GM19395 (cell line): ENCODE measurements around the gene TMEM91.
"Not testable (repeated sequence)": the region's sequence is repeated elsewhere in the genome, so short reads cannot be mapped to it uniquely, and the experiment has no call there.

Experiments
- ATAC-seq: cut with Tn5 transposase; IDR thresholded peaks from one replicate; pipeline ENCODE4 v1.9.1; 2021; ENCODE audit warnings: mild to moderate bottlenecking, moderate library complexity; ENCODE audit not compliant: unreplicated experiment

Gene TMEM91

DNA sequence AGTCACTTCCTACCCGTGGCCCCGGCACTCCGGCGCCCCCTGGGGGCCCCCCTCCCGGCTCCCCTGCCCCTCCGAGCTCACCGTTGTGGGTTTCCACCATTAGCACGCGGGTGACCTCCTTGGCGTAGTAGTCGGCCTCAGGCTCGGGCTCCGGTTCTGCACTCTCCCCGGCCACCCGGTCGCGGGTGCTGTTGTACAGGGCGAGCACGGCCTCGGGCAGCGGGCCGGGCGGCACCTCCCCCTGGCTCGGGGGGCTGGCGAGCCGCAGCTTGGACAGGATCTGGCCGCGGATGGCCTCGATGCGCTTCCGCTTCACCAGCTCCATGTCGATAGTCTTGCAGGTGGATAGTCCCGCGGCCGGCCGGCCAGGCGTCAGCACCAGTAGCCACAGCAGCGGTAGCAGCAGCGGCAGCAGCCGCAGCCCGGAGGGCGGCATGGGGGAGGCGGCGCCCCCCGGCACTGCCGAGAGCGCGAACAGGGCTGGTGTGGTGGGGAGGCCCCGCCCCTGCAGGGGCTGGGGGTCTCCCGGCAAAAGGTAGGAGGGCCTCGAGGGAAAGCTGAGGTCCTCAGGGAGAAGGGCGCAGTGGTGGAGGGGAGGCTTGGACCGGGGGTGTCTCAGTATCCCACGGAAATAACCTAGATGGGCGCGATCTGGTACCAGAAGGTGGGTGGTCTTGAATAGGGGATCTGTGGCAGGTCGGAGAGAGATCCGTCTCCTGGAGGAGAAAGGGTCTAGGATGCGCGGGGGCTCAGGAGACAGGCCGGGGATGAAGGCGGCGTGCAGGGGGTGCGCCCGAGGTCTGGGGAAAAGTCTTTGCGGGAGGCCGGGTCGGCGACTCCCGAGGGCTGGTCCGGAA is 23.5 kb upstream of the TMEM91 start:
- ATAC-seq: no peak

DNA sequence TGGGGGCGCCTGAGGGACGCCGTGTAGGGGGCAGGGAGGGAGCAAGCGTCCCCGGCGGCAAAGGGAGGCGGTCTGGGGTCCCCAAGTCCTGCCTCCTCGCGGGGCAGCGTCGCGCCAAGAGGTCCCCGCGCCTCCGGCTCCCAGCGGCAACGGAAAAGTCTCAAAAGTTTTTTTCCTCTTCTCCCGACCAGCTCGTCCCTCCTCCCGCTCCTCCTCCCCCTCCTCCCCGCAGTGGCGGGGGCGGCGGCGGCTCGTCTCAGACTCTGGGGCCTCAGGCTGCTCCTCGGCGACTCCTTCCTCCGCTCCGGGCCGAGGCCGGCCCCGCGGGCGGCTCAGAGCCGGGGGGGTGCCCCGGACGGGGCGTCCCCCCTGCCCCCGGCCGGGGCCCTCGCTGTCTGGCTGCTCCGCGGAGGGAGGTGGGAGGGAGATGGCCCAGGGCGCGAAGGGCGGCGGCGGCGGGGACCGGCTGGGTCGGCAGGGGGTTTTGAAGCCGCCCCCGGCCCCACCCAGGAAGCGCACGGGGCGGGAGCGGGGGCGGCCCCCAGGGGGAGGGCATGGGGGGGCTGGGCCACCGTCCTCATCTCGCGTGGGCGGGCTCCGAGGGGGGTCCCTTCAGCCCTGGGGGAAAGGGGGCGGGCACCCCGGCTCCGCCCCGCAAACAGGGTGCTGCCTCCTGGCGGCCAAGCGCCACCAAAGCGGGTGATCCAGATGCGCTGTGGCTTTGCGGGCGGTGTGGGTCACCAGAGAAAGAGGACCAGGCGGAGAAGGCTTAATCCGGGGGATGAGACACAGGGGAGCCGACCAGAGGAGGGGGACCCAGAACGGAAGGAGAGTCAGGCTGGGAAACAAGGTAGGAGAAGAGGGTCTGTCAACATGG is 22.6 kb upstream of the TMEM91 start, which contains the start of gene TGFB1:
TSS of gene TGFB1 (minus strand) at position 457 of the 877 bp plus-strand sequence. CDS start 878 bp downstream, outside the sequence.
- no peak for ATAC-seq

DNA sequence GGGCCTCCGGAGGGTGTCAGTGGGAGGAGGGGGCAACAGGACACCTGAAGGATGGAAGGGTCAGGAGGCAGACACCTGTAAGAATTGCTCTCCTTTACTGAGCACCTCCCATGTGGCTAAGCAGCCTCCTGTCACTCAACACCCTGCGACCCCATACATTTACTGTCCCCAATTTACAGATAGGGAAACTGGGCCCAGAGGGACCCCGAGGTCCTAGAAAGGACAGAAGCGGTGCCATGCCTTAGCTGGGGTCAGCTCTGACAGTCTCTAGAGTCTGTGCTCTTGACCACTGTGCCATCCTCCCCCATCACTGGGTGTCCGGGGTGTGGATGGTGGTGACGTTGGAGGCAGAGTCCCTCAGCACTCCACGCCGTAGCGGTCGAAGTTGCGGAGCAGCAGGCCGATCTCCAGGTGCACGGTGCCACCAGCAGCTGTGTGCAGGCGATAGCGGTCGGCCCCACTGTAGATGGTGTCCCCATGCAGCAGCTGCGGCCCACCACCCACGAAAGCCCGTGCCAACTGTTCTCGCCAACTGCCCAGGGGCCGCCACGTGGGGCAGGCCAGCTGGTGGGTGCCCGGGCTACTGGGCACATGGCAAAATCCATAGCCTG is 21.9 kb upstream of the TMEM91 start:
- ATAC-seq: no peak

DNA sequence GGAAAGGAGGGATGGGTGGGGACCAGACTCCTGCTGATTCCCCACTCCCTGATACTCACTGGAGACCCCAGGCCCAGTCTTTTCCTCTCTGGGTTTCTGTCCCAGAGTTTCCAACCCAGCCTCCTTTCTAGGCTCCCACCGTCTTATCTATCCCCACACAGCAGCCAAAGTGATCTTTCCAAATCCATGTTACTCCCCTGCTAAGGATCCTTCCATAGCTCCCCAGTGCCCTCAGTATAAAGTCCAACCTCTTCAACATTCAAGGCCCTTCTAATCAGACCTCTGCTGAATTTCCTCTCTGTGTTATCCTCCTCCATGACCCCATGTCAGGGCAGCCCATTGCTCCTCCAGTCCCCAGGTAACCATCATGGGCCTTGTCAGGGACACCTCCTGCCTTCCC is 21.3 kb upstream of the TMEM91 start:
- no peak for ATAC-seq

DNA sequence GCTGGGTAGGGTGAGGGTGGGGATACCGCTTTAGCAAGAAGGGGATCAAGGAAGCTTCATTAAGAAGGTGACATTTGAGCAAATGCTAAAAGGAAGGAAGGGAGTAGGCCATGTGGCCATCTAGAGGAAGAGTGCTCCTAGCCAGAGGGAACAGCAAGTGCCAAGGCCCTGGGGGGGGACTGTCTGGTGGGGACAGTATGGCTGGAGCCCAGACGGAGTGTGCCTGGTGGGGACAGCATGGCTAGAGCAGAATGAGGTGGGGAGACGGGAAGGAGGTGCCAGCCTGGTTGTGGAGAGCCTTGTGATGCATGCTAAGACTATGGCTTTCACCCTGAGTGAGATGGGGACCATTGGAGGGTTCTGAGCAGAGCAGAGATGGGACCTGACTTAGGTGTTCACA is 20.5 kb upstream of the TMEM91 start:
- no peak for ATAC-seq

DNA sequence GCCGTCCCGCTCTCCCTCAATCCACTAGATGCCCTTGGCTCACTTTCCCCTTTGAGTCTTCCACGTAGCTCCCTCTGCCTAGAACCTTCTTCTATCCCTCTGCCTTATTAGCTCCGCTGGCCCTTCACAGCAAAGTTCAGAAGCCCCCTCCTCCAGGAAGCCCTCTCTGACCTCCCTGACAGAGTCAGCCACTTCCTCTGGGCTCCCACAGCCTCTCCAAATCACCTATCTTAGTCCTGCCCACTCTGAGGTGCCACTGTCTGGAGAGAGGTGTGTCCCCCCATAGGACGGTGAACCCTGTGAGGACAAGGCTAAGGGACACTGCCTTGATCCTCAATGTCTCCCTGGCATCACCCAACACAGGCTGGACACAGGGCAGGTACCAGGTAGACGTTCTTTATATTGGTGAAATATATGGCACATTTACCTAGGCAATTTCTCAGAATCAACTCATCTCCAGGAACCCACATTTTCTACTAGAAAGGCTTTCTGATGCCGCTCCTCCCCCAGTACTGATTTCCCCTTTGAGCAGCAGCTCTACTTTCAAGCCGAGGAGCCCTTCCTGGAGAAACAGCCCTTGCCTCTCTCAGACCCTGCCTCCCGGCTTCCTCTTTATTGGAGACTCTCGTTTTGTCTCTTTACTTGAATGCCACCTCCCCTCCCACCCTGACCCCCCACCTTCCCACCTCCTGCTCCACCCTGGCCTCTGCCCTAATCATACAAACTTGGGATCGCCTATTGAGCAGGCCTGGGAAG is 19.2 kb upstream of the TMEM91 start:
- ATAC-seq: no peak

DNA sequence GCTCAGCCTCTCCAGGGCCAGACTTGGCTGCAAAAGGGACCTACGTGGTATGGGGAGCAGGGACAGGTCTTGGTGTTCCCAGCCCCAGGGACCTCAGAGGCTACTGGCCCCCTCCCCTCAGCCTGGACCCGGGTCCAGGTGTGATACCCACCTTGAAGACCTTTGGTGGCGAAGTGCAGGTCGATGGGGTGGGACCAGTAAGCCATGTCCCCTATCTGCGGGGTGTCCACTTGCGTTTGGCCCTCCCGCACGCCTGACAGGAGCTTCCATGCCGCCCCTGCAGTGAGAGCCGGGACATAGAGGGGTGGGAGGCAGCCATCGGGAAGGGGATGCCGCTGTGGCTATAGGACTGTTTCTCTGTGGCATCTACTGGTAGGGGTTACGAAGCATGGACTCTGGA is 18.6 kb upstream of the TMEM91 start:
- ATAC-seq: no peak

DNA sequence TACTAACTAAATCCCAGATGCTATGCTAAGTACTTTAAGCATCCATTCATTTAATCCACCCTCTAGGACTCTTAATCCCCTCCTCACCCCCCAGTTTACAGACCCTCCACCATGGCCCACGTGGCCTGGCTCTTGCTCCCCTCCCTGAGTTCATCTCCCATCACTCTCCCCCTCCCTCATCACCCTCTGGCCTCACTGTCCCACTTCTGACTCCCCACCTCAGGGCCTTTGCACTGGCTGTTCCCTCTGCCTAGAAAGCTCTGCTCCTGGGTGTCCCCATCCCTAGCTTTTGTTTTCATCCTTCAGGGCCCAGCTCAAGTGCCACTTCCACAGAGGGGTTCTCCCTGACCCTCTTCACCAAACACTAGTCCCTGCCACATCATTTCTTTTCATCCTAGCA is 16.6 kb upstream of the TMEM91 start:
- ATAC-seq: no peak

DNA sequence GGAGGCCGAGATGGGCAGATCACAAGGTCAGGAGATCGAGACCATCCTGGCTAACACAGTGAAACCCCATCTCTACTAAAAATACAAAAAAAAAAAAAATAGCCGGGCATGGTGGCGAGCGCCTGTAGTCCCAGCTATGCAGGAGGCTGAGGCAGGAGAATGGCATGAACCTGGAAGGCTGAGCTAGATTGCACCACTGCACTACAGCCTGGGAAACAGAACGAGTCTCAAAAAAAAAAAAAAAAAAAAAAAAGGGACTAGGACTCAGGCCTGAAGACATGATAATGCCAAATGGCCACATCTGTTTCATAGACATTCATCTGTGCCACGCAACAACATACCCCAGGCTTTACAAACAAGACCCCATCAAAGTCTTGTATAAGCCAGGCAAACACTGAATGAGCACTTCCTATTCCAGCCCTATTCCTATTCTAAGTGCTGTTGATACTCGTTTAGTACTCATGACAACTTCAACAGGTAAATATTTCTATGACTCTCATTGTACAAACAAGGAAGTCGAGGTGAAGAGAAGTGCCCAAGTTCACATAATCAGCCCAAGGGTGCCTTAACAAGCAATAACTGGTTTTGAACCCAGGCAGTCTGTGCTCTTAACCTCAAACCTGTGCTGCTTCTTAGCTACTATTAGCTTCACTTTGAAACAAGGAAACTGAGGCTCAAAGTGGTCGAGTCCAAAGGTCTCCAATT is 14.0 kb upstream of the TMEM91 start:
- no peak for ATAC-seq

DNA sequence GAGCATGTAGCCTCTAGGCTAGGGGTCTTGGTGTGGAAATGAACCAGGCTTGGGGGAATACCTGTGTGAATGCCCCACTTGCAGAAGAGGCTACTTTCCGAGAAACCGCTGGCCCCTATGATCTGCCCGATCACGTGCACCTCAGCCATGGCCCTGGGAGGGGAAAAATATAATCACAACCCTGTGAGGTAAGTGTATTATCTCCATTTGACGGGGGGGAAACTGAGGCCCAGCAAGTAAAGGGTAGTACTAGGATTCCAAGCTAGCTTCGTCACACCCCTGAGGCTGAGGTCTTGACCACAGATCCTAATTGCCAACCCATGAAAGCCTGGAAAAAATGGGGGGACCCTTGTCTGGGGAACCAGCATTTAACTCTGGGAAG is 13.0 kb upstream of the TMEM91 start:
- ATAC-seq: no peak

DNA sequence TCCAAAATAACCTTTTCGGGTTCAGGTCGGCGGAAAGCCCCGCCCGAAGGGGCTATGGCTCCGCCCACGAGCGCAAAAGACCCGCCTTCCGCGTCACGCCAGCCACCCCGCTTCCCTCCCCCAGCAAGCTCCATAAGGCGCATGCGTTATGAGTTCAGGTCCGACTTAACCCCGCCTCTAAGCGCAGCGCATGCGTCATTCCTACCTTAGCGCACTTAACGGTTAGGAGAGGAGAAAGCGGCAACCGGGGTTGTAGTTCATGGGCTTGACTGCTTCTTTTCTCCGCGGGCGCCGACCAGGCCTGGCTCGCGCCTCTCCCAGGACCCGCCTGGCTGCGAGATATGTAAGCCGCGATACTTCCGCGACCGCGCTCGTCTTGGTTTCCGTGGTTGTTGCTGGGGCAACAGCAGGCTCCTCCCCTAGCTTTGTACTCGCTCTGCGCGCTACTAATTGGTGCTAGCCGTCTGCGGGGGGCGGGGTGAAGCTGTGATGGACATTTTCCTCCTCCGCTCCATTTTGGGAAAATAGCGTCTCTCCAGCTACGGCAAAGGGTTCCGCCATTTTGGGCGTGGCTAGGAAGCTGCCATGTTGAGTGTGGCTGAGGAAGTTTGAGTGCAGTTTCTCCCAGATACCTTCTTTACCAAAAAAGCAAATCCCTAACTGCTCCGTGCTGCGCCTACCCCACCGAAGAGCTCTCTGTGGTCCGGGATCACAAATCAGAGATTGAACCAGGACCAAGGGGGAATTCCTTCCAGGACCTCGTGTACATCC is 12.4 kb upstream of the TMEM91 start, which contains the start of gene B9D2:
TSS of gene B9D2 (minus strand) at position 397 of the 771 bp plus-strand sequence. CDS start 630 bp downstream, outside the sequence.
- ATAC-seq: peak; percentile 82

DNA sequence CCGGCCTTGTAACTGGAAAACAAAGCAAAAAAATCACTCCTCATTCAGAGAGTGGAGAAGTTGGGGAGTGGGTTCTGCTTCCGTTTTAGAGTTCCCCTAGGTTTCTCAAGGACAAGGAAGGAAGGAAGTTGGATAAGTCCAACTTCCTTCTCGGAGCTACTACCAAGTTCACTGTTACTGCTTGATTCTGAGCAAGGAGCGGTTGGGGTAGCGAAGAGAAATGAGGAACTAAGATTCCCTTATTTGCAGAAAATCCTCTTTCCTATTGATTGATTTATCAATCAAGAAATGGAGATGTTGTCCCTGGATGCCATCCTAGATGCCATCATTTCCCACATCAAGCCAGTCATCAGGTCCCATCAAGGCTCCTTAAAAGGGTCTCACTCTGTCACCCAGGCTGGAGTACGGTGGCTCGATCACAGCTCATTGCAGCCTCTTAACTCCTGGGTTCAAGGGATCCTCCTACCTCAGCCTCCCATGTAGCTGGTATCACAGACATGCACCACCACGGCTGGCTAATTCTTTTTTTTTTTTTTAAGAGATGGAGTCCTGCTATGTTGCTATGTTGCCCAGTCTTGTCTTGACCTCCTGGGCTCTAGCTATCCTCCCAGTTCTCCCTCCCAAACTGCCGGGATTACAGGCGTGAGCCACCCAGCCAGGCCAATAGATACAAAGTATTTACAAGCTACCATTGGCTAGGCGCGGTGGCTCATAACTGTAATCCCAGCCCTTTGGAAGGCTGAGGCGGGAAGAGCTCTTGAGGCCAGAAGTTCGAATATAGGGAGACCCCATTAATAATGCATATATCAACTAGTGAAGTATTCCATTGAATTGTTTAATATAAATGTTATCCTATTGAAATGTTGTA is 11.6 kb upstream of the TMEM91 start:
- ATAC-seq: no peak

DNA sequence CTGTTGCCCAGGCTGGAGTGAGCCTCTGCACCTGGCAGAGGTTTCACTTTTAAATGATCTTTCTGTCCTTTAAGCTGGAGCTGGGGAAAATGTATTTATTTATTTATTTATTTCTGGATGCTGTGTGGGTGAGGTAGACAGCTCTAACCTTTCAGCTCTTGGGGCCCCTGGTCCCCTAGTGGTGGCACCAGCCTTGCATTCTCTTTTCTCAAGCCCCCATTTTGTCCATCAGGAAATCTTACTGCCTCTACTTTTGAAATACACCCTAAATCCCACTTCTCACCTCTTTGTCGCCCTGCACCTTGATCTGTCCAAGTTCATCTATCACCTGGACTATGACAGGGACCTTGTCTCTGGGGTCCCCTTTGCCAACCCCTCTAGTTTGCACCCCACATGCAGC is 10.2 kb upstream of the TMEM91 start:
- no peak for ATAC-seq

DNA sequence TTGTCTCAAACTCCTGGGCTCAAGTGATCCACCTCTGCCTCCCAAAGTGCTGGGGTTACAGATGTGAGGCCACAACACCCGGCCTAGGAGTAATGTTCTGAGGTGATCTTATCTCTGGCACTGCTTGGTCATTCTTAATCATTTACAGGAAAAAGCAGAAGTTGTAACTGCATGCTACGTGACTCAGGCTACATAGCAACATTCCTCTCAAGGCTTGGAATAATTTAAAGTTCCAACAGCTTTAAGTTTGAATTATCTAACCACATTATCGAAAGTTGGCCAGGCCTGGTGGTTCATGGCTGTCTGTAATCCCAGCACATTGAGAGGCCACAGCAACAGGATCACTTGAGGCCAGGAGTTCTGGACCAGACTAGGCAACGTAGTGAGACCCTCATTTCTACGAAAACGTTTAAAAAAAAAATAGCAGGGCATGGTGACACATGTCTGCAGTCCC is 8.5 kb upstream of the TMEM91 start:
- ATAC-seq: no peak

DNA sequence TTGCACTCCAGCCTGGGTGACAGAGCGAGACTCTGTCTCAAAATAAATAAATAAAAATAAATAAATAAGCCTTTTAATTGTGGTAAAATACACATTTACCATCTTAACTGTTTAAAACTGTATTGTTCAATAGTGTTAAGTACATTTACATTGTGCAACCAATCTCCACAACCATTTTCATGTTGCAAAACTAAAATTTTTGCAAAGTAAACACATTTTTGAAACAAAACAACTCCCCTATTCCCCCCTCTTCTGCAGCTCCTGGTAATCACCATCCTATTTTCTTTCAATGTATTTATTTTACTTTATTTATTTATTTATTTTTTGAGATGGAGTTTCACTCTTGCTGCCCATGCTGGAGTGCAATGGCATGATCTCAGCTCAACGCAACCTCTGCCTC is 6.6 kb upstream of the TMEM91 start:
- ATAC-seq: no peak

DNA sequence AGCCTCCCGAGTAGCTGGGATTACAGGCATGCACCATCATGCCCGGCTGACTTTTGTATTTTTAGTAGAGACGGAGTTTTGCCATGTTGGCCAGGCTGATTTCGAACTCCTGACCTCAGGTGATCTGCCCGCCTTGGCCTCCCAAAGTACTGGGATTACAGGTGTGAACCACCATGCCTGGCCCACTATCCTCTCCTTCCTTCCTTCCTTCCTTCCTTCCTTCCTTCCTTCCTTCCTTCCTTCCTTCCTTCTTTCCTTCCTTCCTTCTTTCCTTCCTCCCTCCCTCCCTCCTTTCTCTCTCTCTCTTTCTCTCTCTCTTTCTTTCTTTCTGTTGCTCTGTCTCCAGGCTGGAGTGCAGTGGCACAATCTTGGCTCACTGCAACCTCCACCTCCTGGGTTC is 5.2 kb upstream of the TMEM91 start:
- not testable (repeated sequence) for ATAC-seq

DNA sequence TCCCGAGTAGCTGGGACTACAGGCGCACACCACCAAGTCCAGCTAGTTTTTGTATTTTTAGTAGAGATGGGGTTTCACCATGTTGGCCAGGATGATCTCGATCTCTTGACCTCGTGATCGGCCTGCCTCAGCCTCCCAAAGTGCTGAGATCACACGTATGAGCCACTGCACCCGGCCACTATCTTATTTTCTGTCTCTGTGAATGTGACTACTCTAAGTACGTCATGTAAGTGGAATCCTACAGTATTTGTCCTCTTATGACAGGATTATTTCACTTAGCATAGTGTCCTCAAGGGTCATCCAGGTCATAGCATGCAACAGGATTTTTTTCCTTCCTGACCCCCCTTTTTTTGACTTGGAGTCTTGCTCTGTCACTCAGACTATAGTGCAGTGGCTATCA is 4.8 kb upstream of the TMEM91 start:
- ATAC-seq: no peak

DNA sequence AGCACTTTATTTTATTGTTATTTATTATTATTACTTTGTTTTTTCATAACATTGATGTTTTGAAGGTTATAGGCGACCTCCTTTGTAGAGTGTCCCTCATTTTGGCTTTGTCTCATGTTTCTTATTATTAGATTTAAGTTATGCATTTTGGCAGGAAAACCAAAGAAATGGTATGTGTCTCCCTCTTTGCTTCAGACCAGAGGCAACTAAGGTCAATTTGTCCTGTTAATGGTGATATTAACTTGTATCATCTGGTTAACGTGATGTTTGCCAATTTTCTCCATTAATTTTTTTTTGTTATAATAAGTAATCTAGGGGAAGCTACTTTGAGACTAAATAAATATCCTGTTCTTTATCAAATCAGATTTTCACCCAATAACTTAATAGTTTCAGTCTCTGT is 3.8 kb upstream of the TMEM91 start:
- ATAC-seq: no peak
